Kidney (tissue), 14 donors: ENCODE results near the gene DTNB. TPM values are rescaled to one million over a fixed set of nuclear protein-coding genes. Genes with fewer than 3 reads are reported as not detected.

ENCODE experiments used
- DNase-seq, 5 donors: peaks; one replicate each; pipeline ENCODE4 v3.0.0-alpha.2; 2013 to 2020
- FAIRE-seq: peaks from 2 replicates; lab custom pipeline; 2012; peaks lifted over from hg19 to GRCh38; lab: Jason Lieb, UNC
- H3K27ac ChIP-seq, 2 donors: one replicate each; pipeline ENCODE4 v1.7.0; 2013; ENCODE audit warnings: low read depth in 2 of 2, low read length in 2 of 2, inconsistent platforms in 1 of 2
- H3K27me3 ChIP-seq: one replicate; pipeline ENCODE4 v1.7.1; 2013; ENCODE audit warnings: low read length, inconsistent platforms; ENCODE audit not compliant: control insufficient read depth, insufficient read depth
- H3K36me3 ChIP-seq, 3 donors: one replicate each; pipeline versions ENCODE4 v1.7.0 to v1.7.1; 2013; ENCODE audit warnings: low read length in 3 of 3, control low read depth in 1 of 3, inconsistent platforms in 1 of 3; ENCODE audit not compliant: insufficient read depth in 3 of 3, control insufficient read depth in 2 of 3
- H3K4me1 ChIP-seq, 3 donors: one replicate each; pipeline versions ENCODE4 v1.7.0 to v1.7.1; 2013; ENCODE audit warnings: low read length in 3 of 3, inconsistent platforms in 1 of 3, low read depth in 1 of 3; ENCODE audit not compliant: control insufficient read depth in 2 of 3, insufficient read depth in 2 of 3
- H3K4me3 ChIP-seq, 3 donors: one replicate each; pipeline versions ENCODE4 v1.7.0 to v1.8.1; 2013; ENCODE audit warnings: low read length in 3 of 3, control low read depth in 1 of 3, inconsistent platforms in 1 of 3
- H3K9ac ChIP-seq, 3 donors: one replicate each; pipeline versions ENCODE4 v1.7.0 to v1.7.1; 2013; ENCODE audit warnings: low read length in 3 of 3, control low read depth in 1 of 3, inconsistent platforms in 1 of 3
- H3K9me3 ChIP-seq, 3 donors: one replicate each; pipeline versions ENCODE4 v1.7.0 to v1.7.1; 2013; ENCODE audit warnings: low read length in 3 of 3, control low read depth in 1 of 3, inconsistent platforms in 1 of 3; ENCODE audit not compliant: control insufficient read depth in 2 of 3, insufficient read depth in 1 of 3
- CTCF ChIP-seq: IDR thresholded peaks from 3 replicates; pipeline ENCODE4 v1.5.1; 2012; ENCODE audit warnings: mild to moderate bottlenecking, moderate library complexity, borderline replicate concordance; ENCODE audit not compliant: insufficient read depth; ENCODE audit errors: extremely low read depth
- intact Hi-C: fragments of 100-400 bp; cut with DNase I; formaldehyde crosslinking; loops from one replicate; pipeline ENCODE4 v1.11.1; 2022
- polyA plus RNA-seq: library from polyadenylated mRNA; stranded (reverse); fragments of 350-450 nt; fragmentation: Illumina TruSeq; extraction: RNeasy Lipid Tissue Mini Kit (QIAGEN cat#74804); gene quantifications from one replicate; pipeline ENCODE4 v1.2.3, GENCODE V29; 2014; ENCODE audit warnings: low read depth, low replicate concordance; ENCODE audit not compliant: insufficient read depth
- total RNA-seq: library from RNA; stranded (reverse); fragmentation: NEBNext Ultra II Directional; extraction: Animal tissue kit (Norgen Biotek cat#: 25700); gene quantifications from one replicate; pipeline ENCODE4 v1.2.1, GENCODE V29; 2021
- donor health status: control.
- donor health status: control.
- donor health status: control.
- donor health status: control.
- donor health status: control.
- donor health status: DM: yes; HTN: yes; CAD: no.
- donor health status: Normal renal cell carcinoma (clear cell type).

Gene DTNB
- total and polyA plus RNA-seq, 2 donors from 2014 or later = 23.0 to 28.1 TPM

DNA sequence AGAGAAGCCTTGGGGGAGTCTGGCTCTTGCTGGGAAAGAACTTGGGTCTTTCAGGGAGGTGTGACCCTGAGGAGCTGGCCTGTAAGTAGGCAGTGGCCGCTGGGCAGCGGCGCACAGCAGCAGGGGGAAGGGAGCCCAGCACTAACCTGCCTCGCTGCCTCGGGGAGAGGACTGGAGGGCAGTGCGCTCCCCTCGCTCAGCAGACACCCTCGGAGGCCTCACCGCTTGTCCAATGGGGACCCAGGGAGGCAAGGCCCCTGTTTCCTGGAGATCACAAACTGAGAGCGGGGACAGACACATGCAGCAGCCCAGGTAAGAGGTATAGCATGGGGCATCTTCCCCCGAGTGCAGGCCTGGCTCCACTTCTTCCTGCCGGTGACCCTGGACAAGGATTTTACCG is 335.0 kb downstream of the DTNB start:
- H3K4me1 ChIP-seq = peaks cover 0 to 30% (median 0%) of the 10 kb centered on the region in 3 donors
- no peaks in the 10 kb centered on the region for H3K27me3 ChIP-seq
- intact Hi-C loops = no loop called here
- no peak for TF ChIP-seq CTCF
- H3K9ac ChIP-seq = peak overlapping the region in 1 of 3 donors; percentile 40
- FAIRE-seq (no peak), DNase-seq (peak in 1 of 5 donors; percentile 40)
- H3K4me3 ChIP-seq = no peak overlapping the region
- no peaks in the 10 kb centered on the region for H3K36me3 ChIP-seq
- H3K9me3 ChIP-seq = no peaks in the 10 kb centered on the region
- no peak overlapping the region for H3K27ac ChIP-seq

DNA sequence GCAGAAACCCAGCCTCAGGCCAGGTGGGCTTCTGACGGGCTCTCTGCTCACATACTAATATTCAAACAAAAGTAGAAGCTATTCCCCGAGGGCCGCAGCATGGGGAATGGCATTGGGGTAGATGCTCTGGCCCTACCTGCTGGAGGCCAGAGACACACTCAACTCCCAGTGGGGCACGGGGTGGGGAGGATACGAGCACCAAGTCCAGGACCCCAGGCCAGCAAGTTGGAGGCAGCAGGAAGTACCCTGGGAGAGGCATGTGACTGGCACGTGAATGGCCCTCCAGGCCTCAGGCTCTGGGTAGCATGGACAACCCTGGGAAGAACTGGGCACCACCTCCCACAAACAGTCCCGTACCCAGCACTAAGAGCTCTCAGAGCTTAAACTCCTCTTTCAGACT is 335.5 kb downstream of the DTNB start:
- intact Hi-C loops = no loop called here
- H3K4me1 ChIP-seq = peaks cover 0 to 31% (median 0%) of the 10 kb centered on the region in 3 donors
- no peaks in the 10 kb centered on the region for H3K9me3 ChIP-seq
- no peaks in the 10 kb centered on the region for H3K36me3 ChIP-seq
- no peak overlapping the region for H3K4me3 ChIP-seq
- FAIRE-seq = no peak
- DNase-seq = peak in 1 of 5 donors; percentile 40
- H3K27ac ChIP-seq = no peak overlapping the region
- H3K9ac ChIP-seq = peak overlapping the region in 1 of 3 donors; percentile 40
- no peaks in the 10 kb centered on the region for H3K27me3 ChIP-seq
- no peak for TF ChIP-seq CTCF

DNA sequence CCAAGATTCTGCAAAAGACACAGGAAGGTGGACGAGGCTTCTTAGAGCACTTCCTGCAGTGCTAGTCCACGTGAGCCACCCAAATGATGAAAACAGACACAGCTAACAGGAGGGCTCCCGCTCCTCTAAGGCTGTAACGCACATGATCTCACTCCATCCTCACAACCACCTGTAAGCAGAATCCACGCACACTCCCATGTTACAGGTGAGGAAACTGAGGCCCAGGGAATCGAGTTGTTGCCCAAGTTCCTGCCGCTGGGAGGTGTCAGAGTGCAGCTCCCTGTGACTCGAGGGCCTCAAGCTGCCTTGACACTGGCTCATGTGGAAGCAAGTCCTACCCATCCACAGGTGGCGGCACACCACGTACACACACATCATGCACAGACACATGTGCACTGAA is 336.1 kb downstream of the DTNB start:
- Histone ChIP-seq H3K9me3 (no peaks in the 10 kb centered on the region), H3K36me3 (no peaks in the 10 kb centered on the region), H3K4me1 (peaks cover 0 to 33% (median 0%) of the 10 kb centered on the region in 3 donors), H3K27ac (no peak overlapping the region), H3K27me3 (no peaks in the 10 kb centered on the region), H3K4me3 (no peak overlapping the region), H3K9ac (no peak overlapping the region)
- FAIRE-seq = no peak
- no peak for TF ChIP-seq CTCF
- intact Hi-C loops = no loop called here
- DNase-seq = peak in 1 of 5 donors; percentile 46

GRCh38 chr2:25336383-25336841 is 337.0 kb downstream of the DTNB start:
- Histone ChIP-seq H3K9ac (no peak overlapping the region), H3K27me3 (no peaks in the 10 kb centered on the region), H3K36me3 (no peaks in the 10 kb centered on the region), H3K27ac (no peak overlapping the region), H3K4me3 (no peak overlapping the region), H3K4me1 (peaks cover 0 to 33% (median 0%) of the 10 kb centered on the region in 3 donors), H3K9me3 (no peaks in the 10 kb centered on the region)
- TF ChIP-seq CTCF = no peak
- peak in 3 of 5 donors; percentile 35 to 51 (median 40) for DNase-seq
- intact Hi-C loops = no loop called here
- no peak for FAIRE-seq
